HG02840 (cell line): Measurements from ENCODE around the gene GBF1.
A peak's percentile ranks its signal among the peaks of the same experiment; 100 is the strongest.

Experiments
- ATAC-seq: cut with Tn5 transposase; IDR thresholded peaks from one replicate; pipeline ENCODE4 v1.9.1; 2021; ENCODE audit warnings: mild to moderate bottlenecking, moderate library complexity, moderate number of reproducible peaks; ENCODE audit not compliant: unreplicated experiment, low FRiP score

Gene GBF1

DNA sequence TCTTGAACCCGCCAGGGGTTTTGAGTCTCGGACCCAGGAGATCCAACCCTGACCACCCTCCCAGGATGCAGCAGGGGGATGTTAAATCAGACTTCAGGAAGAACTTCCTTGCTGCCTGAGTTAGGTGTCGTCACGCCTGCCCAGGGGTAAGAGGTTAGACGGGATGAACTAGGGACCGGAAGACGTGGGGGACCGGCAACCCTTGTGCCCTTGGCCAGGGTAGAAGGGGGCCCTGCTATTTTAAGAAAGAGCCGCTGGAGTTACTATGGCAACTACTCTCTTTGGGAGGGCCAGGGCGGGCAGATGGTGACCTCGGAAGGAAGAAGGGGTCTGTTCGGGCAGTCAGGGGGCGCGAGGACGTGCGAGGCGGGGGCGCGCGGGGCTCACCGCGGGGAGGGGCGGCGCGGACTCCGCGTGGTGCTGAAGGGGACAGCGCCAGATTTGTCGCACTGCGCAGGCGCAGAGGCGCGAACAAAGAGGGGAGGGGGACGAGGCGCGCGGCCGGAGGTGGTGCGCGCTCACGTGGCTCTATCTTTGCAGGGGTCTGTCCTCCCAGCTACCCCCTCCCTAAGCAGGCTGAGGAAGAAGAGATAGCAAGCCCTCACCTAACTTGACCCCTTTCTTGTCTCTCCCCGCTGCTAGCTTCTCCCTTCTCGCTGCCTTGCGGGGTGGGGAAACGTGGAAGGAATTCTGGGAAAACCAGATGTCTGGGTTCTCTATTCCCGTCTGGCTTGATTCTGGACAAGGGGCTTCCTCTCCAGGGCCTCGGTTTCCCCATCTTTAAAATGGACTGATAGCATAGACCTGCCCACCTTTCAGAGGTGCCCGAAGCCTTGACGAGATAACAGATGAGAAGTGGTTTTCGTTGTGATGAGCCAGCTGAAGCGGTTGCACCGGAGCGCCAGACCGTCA is 174.2 kb downstream of the GBF1 start:
- ATAC-seq = no peak

DNA sequence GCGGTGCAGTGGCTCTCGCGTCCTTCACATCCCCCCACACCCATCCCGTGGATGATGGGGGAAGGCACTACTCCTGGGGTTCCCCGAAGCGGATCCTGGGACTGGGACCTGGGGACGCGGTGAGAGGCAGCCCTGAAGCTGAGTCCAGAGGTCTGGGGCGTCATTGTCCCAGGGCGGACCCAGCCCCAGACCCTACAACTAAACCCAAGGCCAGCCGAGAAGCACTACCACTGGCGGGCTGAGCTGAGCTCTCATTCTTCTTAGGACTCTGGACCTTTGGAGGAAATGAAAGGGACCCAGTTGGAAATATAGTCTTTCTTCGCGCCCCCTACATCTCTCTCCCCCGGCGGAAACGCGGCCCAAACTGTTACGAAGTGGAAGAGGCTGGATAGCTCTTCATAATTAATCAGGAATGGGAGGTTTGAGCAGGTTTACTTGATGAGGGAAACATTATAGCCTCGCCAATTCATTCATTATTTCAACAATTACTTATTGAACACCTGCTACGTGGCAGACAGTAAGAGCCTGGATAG is 174.9 kb downstream of the GBF1 start:
- ATAC-seq = no peak

- ATAC-seq = peak; percentile 83
These were observed 175.6 kb downstream of the GBF1 start, which contains the start of gene FBXL15 for GRCh38 chr10:102420714-102421506. FBXL15 (plus strand) TSS chr10:102420836; CDS start chr10:102421130, 294 bp downstream.

- no peak for ATAC-seq
These were observed 176.1 kb downstream of the GBF1 start for GRCh38 chr10:102421507-102421756.

GRCh38 chr10:102421757-102422512 is 176.6 kb downstream of the GBF1 start:
- no peak for ATAC-seq

- no peak for ATAC-seq
These were observed 177.3 kb downstream of the GBF1 start for GRCh38 chr10:102422545-102423129.

DNA sequence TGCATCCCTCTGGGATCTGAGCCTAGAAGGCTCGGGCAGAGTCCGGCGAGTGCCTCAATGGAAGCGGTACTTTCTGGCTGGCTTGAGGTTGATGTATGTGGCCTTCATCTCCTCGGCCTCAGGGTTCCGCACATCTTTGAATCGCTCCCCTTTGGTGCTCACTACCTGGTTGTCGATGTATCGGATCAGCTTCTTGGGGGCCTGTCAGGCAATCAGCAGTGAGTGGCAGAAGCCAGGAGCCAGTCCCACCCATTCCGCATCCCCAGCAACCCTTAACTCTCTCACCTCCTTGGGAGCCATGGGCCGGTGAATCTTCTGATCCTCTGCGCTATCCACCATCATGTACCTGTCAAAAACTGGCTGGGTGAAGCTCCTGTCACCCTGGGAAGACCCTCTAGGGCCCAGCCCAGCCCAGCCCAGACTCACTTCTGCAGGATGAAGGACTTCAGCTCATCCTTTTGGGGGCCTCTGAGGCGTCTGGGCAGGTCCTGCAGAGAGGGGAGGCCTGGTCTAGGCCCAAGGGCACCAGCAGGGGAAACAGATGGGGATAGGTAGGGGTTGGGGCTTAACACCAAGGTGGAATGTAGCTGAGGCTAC is 178.1 kb downstream of the GBF1 start:
- no peak for ATAC-seq

DNA sequence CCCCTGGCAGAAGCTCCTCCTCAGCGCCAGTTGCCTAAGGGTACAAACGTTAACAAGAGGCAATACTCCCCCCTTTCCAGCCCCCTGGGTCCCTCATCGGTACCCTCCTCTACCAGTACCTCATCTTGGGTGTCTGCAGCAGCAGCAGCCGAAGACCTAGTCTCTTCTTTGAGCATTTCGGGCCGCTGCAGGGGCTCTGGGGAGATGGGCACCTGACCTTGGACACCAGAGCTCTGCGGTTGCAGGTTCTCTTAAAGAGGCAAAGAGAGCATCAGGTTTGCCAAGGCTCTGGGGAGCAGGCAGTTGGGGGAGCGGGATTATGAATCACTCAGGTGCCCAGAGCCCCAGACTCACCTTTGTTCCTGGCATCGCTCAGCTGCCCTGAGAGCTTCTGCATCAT is 178.8 kb downstream of the GBF1 start:
- ATAC-seq = no peak

- no peak for ATAC-seq
These were observed 179.6 kb downstream of the GBF1 start for GRCh38 chr10:102424916-102425315.

- no peak for ATAC-seq
These were observed 180.1 kb downstream of the GBF1 start for GRCh38 chr10:102425444-102425843.

- no peak for ATAC-seq
These were observed 181.5 kb downstream of the GBF1 start for GRCh38 chr10:102426803-102427287.

DNA sequence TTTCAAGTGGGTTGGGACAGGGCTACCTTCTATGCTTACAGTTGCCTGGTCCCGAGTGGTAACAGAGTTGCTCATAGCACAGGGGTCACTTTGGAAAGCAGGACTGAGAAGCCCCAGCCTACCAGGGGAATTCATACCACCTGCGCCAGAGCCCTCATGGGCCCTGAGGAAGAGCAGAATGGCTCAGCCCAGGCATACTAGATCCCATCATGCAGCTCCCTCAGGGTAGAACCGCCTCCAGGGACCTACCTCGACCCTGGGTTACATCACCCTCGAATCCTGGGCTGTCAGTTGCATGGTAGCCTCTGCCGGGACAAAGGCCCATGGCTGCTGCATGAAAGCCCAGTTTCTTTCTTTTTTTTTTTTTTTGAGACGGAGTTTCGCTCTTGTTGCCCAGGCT is 184.1 kb downstream of the GBF1 start:
- ATAC-seq = no peak

DNA sequence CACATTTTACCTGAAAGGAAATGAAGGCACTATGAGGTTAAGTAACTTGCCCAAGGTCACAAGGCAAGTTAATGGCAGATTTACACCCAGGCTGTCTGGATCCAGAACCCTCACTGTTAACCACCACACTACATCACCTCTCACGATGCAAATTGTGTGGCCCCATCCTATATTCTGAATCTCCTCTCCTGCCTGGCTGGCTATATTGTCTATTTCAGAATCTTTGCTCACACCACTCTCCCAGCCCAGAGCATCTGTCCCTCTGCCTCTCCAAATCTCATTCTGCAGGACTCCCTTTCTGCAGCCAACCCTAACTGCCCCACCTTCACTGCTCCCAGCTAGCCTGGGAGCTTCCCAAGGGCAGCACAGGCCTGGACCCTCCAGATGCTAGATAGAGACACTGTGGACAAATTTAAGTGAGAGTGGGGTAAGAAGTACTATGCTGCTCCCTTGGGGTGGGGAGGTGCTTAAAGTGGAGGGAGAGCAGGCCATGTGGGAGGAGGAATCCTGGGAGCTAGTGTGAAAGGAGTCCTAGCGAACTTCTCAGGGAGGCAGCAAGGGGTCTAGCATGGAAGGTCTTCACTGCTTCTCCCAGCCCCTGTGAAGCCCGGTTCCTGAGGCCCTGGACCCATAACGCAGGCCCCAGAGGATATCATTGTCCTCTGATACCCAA is 186.3 kb downstream of the GBF1 start:
- ATAC-seq = no peak
